ENCODE measurements around the gene MXRA8.
"Not testable (repeated sequence)": the region's sequence is repeated elsewhere in the genome, so short reads cannot be mapped to it uniquely, and the experiment has no call there.

The MXRA8 gene

DNA sequence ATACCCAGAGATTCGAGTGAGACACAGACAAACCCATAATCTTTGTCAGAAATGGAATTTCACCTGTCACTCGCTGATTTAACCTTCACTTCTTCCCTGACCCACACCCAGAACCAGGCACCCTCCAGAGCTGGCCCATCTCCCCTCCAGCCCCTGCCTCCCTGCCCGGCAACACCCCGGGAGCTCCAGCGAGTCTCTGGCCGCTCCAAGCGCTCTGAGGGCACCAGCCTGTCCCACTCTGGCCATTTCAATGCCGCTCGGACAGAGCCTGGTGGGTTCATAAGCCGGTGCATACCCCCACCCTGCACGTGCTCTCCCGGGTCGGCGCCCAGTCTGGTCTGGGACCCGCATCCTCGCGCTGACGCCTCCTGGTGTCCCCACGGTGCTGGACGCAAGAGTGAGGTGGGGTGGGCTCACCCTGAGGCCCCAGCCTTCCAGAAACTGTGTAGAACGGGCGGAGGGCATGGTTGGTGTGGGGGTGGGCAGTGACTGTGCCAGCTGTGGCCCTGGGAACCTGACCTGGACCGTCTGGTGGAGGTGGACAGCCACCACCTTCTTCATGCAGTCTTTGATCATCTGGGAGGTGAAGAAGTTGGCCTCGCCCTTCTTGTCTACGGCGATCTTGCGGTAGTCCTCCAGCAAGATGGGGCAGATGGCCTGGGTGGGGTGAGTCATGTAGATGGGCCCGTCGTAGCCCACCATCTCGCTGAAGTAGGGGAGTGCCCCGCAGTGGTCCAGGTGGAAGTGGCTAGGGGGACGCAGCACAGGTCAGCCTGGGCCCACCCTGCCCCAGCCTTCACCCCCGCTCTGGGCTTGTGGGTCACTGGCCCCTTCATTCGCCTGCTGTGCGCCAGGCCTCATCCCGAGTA, 39.3 kb downstream of the MXRA8 start:
- DNase-seq = no peak

DNA sequence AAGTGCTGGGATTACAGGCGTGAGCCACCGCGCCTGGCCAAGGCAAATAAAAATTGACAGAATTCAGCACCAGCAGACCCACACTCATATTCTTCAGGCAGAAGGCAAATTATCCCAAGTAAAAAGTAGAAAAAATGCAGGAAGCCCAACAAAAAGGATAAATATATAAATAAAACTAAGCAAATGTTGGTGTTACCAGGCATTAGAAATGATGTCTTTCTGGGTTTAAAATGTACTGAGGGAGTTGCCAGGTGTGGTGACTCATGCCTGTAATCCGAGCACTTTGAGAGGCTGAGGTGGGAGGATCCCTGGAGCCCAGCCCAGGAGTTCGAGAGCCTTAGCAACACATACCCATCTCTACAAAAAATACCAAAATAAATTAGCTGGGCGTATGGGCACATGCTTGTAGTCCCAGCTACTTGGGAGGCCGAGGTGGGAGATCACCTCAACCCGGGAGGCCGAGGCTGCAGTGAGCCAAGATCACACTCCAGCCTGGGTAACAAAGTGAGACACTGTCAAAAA, 40.2 kb downstream of the MXRA8 start:
- DNase-seq = no peak

DNA sequence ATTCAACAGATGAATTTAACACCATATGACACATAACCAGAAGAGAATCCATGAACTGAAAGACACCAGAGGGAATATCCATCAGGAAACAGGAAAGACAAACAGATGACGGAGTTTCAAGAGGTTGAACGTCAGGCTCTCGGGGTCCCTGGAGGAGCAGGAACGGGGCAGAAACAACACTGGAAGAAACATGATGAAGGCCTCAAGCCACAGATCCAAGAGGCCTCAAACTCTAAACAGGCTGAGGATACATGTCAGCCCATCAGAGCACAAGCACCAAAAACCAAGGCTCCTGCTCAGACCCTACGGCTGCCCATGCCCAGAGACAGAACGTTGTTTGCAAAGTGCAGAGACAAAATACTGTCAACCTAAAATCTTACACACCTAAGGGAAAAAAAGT, 40.9 kb downstream of the MXRA8 start:
- DNase-seq = no peak

DNA sequence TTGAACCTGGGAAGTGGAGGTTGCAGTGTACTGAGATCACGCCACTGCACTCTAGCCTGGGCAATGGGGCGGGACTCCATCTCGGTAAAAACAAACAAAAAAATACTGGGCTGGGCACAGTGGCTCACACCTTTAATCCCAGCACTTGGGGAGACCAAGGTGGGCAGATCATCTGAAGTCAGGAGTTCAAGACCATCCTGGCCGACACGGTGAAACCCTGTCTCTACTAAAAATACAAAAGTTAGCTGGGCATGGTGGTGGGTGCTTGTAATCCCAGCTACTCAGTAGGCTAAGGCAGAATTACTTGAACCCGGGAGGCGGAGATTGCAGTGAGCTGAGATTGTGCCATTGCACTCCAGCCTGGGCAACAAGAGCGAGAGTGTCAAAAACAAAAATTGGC, 42.2 kb downstream of the MXRA8 start:
- DNase-seq = not testable (repeated sequence)

DNA sequence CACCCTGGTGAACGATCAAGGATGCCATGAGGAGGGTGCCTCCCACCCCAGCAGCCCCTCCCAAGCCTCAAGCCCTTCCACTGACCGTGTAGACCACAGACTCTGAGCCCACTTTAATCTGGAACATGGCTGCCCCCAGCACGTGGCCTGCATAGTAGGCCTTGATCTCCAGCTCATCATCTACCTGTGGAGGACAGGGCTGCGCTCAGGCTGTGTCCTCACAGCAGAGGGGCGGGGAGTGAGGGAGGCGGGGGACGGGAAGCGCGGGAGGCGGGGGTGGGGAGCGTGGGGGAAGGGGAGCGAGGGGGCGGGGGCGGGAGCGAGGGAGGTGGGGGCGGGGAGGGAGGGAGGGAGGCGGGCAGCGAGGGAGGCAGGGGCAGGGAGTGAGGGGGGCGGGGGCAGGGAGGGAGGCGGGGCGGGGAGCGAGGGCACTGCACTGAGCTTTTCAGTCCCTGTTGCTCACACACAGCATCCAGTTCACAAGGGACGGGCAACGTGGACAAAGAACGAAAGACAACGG, 42.9 kb downstream of the MXRA8 start:
- DNase-seq = no peak

DNA sequence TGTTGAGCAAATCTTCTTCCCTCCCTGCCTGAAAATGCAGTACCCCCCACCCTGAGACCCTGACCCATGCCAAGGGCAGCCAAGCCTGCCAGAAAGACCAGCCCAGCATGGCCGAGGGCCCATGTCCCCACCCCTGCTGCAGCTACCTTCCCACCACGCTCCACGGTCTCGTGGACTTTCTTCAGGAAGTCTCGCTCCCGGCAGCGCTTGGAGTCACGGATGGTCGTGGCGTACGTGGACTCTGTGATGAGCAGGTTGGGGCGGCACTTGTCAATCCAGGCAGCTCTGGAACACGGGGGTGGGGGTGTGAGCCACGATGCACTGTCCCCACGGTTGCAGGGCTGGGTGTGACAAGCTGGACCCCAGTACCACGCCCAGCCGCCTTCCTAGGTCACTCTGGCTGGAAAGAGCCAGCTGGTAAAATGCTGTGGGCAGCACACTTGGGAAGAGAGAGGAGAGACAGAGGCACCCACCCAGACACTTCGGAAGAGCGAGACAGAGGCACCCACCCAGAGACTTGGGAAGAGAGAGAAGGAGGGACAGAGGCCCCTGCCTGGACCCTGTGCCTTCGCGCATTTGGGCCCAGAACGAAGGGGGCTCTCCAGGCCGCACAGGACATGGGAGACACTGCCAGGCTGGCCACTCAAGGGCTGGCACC, 43.5 kb downstream of the MXRA8 start:
- DNase-seq = no peak

DNA sequence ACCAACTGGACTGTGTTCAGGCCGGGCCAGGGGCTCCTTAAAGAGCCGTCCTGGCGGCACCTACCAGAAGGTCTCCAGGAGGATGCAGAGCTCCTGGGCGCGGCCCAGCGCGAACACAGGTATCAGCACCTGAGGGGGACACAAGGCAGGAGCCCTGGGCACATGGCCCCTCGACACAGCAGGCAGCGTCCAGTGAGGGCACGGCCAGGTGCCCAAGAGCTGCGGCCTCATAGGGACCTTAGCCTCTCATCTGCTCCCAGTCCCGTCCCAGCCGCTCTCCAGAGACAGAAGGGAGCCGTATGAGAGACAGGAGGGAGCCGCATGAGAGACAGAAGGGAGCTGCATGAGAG, 44.1 kb downstream of the MXRA8 start:
- no peak for DNase-seq

DNA sequence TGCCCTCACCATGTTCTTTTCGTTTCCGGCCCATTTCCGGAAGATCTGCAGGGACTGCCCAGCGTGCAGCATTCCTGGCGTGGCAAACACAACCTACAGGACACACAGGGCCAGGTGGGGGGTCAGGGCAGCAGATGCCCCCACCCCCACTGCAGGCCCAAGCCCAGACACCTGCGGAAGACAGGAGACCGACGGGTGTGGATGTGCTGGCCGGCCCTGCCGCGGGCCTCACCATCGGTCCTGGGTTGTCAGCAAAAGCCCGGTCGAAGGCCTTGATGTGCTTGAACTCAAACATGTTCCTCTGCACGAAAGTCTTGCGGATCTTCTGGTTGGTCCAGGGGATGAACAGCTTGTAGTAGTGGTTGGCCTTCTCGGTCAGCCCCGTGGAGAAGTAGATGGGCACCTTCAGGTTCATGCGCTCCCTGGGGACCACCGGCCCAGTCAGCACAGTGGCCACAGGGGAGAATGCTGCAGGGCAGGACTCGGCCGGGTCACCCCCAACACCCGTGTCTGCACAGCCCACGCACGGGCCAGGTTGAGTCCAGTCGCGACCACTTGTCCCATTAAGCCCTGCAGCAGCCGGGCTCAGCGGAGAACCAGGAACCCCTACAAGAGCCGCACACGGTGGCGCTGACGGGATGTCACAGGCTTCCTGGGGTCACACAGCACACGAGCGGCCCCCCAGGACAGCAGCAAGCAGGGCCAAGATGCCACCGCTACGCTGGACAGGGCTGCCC, 44.7 kb downstream of the MXRA8 start:
- no peak for DNase-seq

DNA sequence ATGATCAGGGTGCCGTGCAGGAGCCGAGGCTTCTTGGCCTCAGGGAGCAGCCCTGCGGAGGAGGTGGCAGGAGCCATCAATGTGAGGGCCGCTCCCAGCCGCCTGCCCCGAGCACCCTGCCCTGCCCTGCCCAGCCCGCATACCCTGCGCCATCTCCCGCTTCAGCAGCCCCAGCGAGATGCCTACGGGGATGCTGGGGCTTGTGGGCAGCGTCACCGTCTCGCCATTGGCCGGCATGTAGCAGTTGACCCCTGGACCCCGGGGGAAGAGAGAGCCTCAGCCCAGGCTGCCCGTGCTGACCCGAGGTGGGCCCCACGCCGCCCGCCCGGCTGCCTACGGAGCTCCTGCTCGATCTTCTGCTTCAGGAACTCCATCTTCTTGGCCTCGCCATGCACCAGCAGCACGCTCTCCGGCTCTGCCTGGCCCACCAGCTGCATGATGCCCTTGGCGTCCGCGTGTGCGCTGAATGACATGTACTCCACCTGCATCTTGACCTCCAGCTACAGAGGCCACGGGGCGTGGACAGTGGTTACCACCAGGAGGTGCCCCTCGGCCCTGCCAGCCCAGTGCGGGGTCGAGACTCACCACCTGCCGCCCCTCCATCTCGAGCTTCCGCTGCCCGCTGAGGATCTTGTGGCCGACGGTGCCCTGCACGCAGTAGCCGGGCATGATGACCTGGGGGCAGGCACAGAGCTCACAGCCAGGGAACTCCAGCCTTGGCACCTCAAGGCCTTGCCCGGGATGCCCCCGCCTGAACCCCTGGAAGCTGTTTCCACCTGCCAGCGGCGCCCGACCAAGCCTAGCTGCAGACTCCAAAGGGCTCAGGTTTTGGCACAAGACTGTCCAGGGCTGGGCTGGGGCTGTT, 45.7 kb downstream of the MXRA8 start:
- no peak for DNase-seq

DNA sequence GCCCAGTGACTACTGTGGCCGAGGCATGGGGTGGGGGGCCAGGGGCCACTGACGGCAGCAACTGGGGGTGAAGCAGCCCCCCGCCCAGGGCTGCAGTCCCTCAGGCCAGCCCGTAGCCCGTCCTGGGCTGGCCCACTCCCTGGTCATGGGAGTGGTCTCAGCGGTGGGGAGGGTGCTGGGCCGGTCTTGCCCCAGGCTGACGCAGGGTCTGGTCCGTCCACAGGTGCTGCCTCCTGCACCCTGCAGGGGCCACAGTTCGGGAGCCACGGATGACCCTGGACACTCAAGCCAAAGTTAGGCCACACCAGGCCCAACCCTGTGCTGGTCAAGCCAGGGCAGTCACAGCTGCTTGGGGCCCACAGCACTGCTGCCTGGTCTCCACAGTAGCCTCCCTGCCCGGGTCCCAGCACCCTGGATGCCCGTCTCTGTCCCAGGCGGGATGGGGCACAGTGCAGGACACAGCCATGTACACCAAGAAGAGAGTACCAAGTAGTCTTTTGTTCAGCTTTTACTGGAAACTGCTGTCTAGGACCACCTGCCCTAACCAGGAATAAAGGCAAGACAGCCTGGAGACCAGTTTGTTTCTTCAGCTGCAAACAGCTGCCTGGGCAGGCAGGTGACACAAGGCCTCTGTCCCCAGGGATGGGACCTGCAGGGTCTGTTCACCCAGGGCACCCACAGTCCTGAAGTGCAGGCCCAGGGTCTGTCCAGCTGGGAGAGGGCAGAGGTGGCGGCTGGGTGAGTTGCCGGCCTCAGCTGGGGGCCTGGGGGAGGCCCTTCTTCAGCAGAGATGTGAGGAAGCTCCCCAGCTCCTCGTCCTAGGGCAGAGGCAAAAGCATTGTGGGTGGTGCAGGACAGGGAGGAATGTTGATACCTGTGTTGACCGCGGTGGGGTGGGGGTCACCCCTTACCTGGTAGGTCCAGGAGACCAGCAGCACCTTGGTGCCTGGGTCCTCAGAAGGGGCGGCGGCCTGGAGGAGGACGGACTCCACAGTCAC, 46.9 kb downstream of the MXRA8 start:
- DNase-seq = no peak

DNA sequence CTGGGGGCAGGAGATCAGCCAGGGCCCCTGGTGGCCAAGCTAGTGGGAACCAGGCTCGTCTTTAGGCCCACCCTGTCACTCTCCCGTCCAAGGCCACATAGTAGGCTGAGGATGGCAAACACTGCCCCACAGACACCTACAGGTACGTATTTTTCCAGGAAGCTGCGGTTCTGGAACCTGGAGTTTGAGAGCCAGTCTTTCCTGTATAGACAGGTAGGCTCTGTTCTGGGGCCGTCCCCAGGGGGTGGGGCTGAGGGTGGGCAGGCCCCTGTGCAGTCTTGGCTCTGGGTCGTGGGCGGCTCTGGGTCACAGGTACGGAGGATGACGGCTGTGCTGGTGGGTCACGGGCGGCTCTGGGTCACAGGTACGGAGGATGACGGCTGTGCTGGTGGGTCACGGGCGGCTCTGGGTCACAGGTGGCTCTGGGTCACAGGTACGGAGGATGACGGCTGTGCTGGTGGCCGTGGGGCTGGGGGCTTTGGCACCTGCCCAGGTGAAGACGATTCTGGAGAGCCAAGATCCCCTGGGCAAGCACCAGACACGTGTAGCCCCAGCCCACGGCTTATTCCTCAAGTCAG, 47.8 kb downstream of the MXRA8 start:
- DNase-seq = no peak

DNA sequence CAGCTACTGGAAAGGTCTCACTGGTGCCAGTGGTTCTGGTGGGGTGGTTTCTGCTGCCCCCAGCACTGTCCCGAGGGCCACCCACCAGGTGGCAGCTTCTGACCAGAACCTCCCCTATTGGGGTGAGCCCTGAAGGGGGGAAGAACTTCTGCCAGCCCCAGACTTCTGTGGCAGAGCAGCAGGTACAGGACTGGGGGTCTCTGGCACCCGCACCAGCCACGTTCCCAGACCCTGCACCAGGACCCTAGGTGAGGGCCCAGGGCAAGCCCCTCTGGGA, 48.3 kb downstream of the MXRA8 start:
- no peak for DNase-seq

DNA sequence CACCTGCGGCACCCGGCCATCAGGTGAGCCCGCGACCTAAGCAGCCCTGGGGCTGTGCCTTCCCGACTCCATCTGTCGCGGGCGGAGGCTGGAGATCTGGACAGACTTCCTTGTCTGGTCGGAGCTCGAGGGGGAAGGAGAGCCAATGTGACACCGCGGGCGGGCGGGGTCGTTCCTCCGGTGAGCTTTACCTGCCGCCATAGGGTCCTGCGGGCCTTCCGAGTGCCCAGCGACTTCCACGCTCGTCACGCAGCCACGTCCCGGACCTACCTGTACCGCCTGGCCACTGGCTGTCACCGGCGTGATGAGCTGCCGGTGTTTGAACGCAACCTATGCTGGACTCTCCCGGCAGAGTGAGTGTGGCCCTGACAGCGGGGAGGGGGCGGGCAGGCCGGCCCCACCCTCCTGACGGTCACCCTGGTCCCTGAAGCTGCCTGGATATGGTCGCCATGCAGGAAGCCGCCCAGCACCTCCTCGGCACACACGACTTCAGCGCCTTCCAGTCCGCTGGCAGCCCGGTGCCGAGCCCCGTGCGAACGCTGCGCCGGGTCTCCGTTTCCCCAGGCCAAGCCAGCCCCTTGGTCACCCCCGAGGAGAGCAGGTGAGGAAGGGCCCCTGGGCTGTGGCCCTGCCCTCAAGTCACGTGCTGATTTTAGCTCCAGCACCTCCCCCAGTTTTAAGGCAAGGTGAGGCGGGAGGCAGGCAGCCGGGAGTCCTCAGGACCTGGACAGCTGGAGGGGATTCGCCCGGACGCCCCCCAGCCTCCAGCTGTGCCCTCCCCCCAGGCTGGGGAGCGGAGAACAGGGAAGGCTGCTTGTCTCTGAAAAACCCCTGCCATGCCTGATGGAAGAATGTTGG, 48.9 kb downstream of the MXRA8 start:
- DNase-seq = peak; percentile 16

DNA sequence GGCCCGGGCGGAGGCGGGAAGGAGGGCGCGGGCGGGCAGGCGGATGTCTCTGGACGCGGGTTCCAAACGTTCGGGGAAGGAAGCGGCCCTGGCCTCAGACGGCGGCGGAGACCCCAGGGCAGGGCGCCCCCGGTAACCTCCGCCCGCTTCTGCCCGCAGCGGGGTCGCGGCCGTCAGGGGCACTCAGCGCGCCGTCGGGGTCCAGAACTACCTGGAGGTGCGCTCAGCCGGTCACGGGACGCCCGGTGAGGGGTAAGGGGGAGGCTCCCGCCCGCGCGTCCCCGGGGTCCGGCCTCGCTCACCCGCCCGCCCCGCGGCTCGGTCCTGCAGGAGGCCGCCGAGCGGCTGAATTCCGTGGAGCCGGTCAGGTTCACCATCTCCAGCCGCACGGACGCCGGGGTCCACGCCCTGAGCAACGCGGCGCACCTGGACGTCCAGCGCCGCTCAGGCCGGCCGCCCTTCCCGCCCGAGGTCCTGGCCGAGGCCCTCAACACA, 49.6 kb downstream of the MXRA8 start:
- no peak for DNase-seq

DNA sequence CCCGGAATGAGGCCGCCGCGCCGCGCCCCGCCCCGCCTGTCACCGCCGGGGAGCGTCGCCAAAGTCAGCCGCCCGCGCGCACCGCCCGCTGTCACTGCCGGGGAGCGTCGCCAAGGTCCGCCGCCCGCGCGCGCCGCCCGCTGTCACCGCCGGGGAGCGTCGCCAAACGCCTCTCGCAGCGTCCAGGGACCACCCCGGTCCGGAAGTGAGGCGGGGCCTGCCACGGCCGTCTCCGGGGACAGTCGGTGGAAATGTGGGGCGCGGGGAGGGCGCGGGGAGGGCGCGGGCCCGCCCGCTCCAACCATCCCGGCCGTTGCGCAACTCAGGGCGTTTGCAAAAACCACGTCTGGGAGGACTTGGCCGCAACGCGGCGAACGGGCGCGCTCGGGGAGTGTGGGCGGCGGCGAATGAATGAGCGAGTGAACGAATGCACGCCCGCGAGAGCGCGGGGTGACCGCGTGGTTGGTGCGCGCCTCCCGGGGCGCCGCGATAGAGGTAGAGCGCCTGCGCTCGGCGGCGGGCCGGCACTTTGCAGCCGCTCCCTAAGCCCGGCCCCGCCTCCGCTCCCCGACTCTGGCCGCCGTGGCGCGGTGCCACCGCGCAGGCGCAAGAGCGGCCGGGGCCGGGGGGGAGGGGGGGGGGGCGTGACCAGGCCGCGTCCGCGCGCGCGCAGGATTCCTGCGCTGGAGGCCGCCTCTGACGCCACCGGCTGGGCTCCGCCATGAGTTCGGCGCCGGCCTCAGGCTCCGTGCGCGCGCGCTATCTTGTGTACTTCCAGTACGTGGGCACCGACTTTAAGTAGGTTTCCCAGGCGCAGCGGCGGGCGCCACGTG, 50.2 kb downstream of the MXRA8 start, which contains the start of the genes ACAP3 and PUSL1:
ACAP3 (minus strand) TSS at position 8 of the 833 bp plus-strand sequence. CDS start 115 bp downstream, outside the sequence.
PUSL1 (plus strand) TSS at position 675 of the 833 bp plus-strand sequence; CDS start at position 722, 47 bp downstream.
- DNase-seq = peak; percentile 93

DNA sequence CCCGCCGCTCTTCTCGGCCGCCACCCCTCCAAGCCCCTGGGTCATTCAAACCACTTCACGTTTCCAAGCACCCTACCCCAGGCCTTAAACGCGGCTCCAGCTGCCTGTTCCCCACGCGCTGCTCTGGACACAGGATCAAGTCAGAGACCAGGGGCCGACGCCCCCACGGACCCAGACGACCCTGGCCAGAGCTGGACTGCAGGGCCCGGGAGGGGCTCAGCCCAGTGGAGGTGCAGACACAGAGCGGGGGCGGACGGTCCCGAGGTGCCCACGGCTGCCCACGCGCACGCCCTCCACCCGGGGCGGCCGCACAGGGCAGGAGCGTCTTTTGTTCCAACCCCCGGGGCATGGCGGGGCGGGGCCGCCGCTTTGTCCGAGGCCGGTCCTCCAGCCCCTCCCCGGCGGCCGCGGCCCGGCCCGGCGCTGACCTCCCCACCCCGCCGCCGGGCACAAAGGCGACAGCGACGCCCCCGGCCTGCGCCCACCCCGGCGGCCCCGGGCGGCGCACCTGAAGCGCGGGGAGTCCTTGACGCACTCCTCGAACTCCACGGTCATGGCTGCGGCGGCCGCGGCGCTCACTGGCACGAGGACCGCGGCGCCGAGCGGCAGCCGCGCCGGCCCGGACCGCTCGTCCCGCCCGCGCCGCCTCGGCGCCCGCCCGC, 51.0 kb downstream of the MXRA8 start:
- peak; percentile 23 for DNase-seq

DNA sequence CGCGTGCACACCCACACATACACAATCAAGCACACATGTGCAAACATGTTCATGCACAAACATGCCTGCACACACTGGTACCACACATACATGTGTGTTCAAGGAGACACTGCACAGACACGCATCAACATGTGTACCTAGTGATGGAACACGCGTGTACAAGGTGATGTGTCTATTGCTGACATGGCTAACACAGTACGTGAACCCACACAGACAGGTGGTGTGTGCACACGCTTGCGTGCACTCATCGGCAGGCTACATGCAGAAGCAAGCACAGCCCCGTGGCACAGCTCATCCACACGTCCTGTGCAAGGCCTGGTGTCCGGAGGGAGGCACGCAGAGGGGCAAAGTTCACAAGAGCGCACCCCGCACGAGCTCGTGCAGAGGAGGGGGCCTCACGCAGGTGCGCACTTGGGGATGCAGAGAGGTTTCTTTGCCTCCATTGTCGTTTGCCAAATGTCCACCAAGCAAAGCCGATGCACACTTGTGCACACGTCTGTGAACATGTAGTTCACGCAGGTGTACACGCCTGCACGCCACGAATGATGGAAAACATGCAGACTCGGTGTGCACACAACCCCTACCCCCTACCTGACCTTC, 51.6 kb downstream of the MXRA8 start:
- DNase-seq = no peak
